ACC112 (cell line): Measurements from ENCODE around the gene FGFBP3.

Source experiments
- H2AFZ ChIP-seq: fragments of 200-600 bp; sonication (generic); one replicate; pipeline ENCODE4 v1.6.0; 2017; ENCODE audit warnings: antibody characterized with exemption, low read length; ENCODE audit not compliant: unreplicated experiment
- H3K27ac ChIP-seq: fragments of 200-600 bp; sonication (generic); 2 replicates; pipeline ENCODE4 v1.5.1; 2014; ENCODE audit warnings: low read depth, mild to moderate bottlenecking, antibody characterized with exemption, low read length, moderate library complexity
- H3K27me3 ChIP-seq: fragments of 200-600 bp; sonication (generic); 2 replicates; pipeline ENCODE4 v1.6.1; 2014; ENCODE audit warnings: mild to moderate bottlenecking, antibody characterized with exemption, low read length, moderate library complexity, mixed read lengths; ENCODE audit not compliant: insufficient read depth
- H3K36me3 ChIP-seq: fragments of 200-600 bp; sonication (generic); 2 replicates; pipeline ENCODE4 v1.6.1; 2016; ENCODE audit warnings: mild to moderate bottlenecking, antibody characterized with exemption, low read length, moderate library complexity, mixed read lengths; ENCODE audit not compliant: insufficient read depth
- H3K4me1 ChIP-seq: fragments of 200-600 bp; sonication (generic); one replicate; pipeline ENCODE4 v1.6.1; 2016; ENCODE audit warnings: low read length, mixed read lengths; ENCODE audit not compliant: insufficient read depth, unreplicated experiment, control insufficient read depth
- H3K4me3 ChIP-seq: fragments of 200-600 bp; sonication (generic); 2 replicates; pipeline ENCODE4 v1.5.1; 2014; ENCODE audit warnings: mild to moderate bottlenecking, low read depth, low read length
- H3K79me2 ChIP-seq: fragments of 200-600 bp; sonication (generic); one replicate; pipeline ENCODE4 v1.6.0; 2016; ENCODE audit warnings: low read length; ENCODE audit not compliant: control insufficient read depth, unreplicated experiment, insufficient read depth

Gene FGFBP3

DNA sequence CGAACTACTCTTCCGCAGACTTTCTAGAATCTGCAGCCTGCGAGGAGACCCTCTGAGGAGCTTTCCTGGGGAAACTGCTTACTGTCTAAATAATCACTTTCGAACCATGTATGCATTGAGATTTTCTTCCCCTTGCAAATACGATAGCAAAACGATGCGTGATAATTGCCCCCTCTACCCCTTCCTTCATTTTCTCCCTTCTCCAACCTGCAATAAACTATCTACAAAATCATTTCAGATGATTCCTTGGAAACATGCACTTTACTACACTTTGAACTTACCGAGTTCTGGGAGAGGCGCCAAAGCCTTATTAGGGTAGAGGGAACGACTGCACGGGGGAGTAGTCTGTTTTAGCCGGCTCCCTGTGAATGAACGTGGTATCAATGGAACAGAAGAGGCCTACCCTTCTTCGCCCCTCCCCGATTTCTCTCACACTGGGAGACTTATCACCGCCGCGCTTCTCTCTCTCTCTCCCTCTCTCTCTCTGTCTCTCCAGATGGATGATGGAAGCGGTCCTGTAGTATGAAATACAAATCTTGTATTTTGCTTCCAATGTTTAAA is at the start of gene FGFBP3:
TSS of gene FGFBP3 (minus strand) at position 370 of the 561 bp plus-strand sequence. CDS start 517 bp downstream, outside the sequence.
- no peaks in the 10 kb centered on the region for H3K36me3 ChIP-seq
- no peaks in the 10 kb centered on the region for H3K4me1 ChIP-seq
- H3K79me2 ChIP-seq, result no peaks in the 10 kb centered on the region
- H3K4me3 ChIP-seq, result peak within 1 kb of the TSS; percentile 83
- H3K27ac ChIP-seq, result no peak within 1 kb of the TSS
- peak within 1 kb of the TSS; percentile 89 for H2AFZ ChIP-seq
- no peaks in the 10 kb centered on the region for H3K27me3 ChIP-seq

DNA sequence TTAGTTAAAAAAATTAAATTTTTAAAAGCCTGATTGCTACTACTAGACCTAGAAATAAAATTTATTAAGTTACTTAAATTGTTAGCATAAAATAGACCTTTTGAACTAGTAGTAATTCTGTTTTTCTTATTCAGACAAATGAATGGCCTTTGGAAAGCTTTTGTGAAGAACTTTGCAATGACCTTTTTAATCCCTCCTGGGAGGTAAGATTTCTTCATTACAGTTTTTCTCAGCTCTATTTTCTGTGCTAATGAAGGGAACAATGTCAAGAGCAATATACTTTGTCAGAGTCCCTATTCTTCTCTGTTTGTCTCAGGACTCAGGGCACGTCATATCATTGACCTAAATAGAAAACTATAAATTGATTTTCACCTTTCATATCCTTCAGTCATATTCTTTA is 47.8 kb upstream of the FGFBP3 start:
- peaks cover 40% of the 10 kb centered on the region for H3K36me3 ChIP-seq
- no peak overlapping the region for H3K27ac ChIP-seq
- H2AFZ ChIP-seq, result no peak overlapping the region
- no peaks in the 10 kb centered on the region for H3K4me1 ChIP-seq
- no peaks in the 10 kb centered on the region for H3K27me3 ChIP-seq
- H3K4me3 ChIP-seq, result no peak overlapping the region
- no peaks in the 10 kb centered on the region for H3K79me2 ChIP-seq

- Histone ChIP-seq H2AFZ (no peak overlapping the region), H3K27me3 (no peaks in the 10 kb centered on the region), H3K79me2 (no peaks in the 10 kb centered on the region), H3K36me3 (peaks cover 40% of the 10 kb centered on the region), H3K27ac (no peak overlapping the region), H3K4me1 (no peaks in the 10 kb centered on the region), H3K4me3 (no peak overlapping the region)
These were observed 45.8 kb upstream of the FGFBP3 start for GRCh38 chr10:91955114-91955513.

- Histone ChIP-seq H3K4me3 (no peak overlapping the region), H3K36me3 (peaks cover 36% of the 10 kb centered on the region), H3K79me2 (peaks cover 3% of the 10 kb centered on the region)
These were observed 44.4 kb upstream of the FGFBP3 start for GRCh38 chr10:91953600-91954160.

GRCh38 chr10:91944880-91945630 is 35.8 kb upstream of the FGFBP3 start:
- no peak overlapping the region for H2AFZ ChIP-seq
- H3K27me3 ChIP-seq, result no peaks in the 10 kb centered on the region
- peaks cover 9% of the 10 kb centered on the region for H3K79me2 ChIP-seq
- H3K27ac ChIP-seq, result no peak overlapping the region
- H3K36me3 ChIP-seq, result peaks cover 13% of the 10 kb centered on the region; the same call in 1 of the 2 replicates
- no peak overlapping the region for H3K4me3 ChIP-seq
- H3K4me1 ChIP-seq, result no peaks in the 10 kb centered on the region

More at GRCh38 chr10:91953600-91954160, 44.4 kb upstream of the FGFBP3 start:
- H2AFZ ChIP-seq, result no peak overlapping the region
- H3K27me3 ChIP-seq, result no peaks in the 10 kb centered on the region
- H3K4me1 ChIP-seq, result no peaks in the 10 kb centered on the region
- H3K27ac ChIP-seq, result no peak overlapping the region

- no peak overlapping the region for H3K4me3 ChIP-seq
- H2AFZ ChIP-seq, result no peak overlapping the region
- H3K4me1 ChIP-seq, result no peaks in the 10 kb centered on the region
- H3K27ac ChIP-seq, result no peak overlapping the region
- no peaks in the 10 kb centered on the region for H3K27me3 ChIP-seq
- H3K79me2 ChIP-seq, result peaks cover 29% of the 10 kb centered on the region
- H3K36me3 ChIP-seq, result peaks cover 16% of the 10 kb centered on the region; the same call in 1 of the 2 replicates
These were observed 32.1 kb upstream of the FGFBP3 start for GRCh38 chr10:91941426-91941825.

DNA sequence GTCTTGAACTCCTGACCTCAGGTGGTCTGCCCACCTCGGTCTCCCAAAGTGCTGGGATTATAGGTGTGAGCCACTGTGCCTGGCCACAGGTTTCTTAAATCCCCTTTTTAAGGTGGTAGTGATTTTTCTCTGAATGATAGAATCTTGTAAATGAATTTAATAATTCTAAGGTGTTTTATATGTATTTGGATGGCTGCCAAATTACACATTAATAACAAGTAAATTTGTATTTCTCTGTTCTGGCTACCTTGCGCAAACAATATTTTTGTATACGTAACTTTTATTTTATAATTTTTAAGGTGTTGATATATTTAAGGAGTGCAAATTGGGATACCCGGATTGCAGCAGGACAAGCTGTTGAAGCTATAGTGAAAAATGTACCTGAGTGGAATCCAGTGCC is 30.4 kb upstream of the FGFBP3 start:
- H3K36me3 ChIP-seq, result peaks cover 18% of the 10 kb centered on the region
- H3K4me1 ChIP-seq, result no peaks in the 10 kb centered on the region
- no peaks in the 10 kb centered on the region for H3K27me3 ChIP-seq
- no peak overlapping the region for H3K27ac ChIP-seq
- H3K4me3 ChIP-seq, result no peak overlapping the region
- no peak overlapping the region for H2AFZ ChIP-seq
- H3K79me2 ChIP-seq, result peaks cover 32% of the 10 kb centered on the region

GRCh38 chr10:91935886-91936285 is 26.6 kb upstream of the FGFBP3 start:
- H3K4me3 ChIP-seq, result no peak overlapping the region
- H3K4me1 ChIP-seq, result no peaks in the 10 kb centered on the region
- no peak overlapping the region for H2AFZ ChIP-seq
- H3K36me3 ChIP-seq, result peaks cover 18% of the 10 kb centered on the region
- H3K27ac ChIP-seq, result no peak overlapping the region
- H3K27me3 ChIP-seq, result no peaks in the 10 kb centered on the region
- H3K79me2 ChIP-seq, result peaks cover 62% of the 10 kb centered on the region

GRCh38 chr10:91932737-91933136 is 23.5 kb upstream of the FGFBP3 start:
- Histone ChIP-seq H3K36me3 (peaks cover 17% of the 10 kb centered on the region), H3K4me3 (no peak overlapping the region), H3K4me1 (peaks cover 7% of the 10 kb centered on the region), H3K27ac (no peak overlapping the region), H3K27me3 (no peaks in the 10 kb centered on the region), H2AFZ (no peak overlapping the region), H3K79me2 (peaks cover 73% of the 10 kb centered on the region)

GRCh38 chr10:91931526-91932190 is 22.4 kb upstream of the FGFBP3 start:
- Histone ChIP-seq H3K4me3 (no peak overlapping the region), H2AFZ (no peak overlapping the region), H3K79me2 (peaks cover 80% of the 10 kb centered on the region), H3K36me3 (peaks cover 11% of the 10 kb centered on the region), H3K27ac (no peak overlapping the region), H3K27me3 (no peaks in the 10 kb centered on the region), H3K4me1 (peaks cover 7% of the 10 kb centered on the region)
